HG03066 (cell line): ENCODE results near the gene PANX1.

Experiments used
- ATAC-seq: cut with Tn5 transposase; IDR thresholded peaks from one replicate; pipeline ENCODE4 v1.9.1; 2021; ENCODE audit warnings: low read depth; ENCODE audit not compliant: unreplicated experiment

The PANX1 gene

GRCh38 chr11:94128291-94128745 is 323 bp upstream of the PANX1 start:
- peak; percentile 25 for ATAC-seq

- ATAC-seq, result no peak
Observed at GRCh38 chr11:94129512-94130297, 1.1 kb downstream of the PANX1 start.

- ATAC-seq, result no peak
Observed at GRCh38 chr11:94130298-94131046, 1.8 kb downstream of the PANX1 start.

- no peak for ATAC-seq
Observed at GRCh38 chr11:94131047-94131717, 2.5 kb downstream of the PANX1 start.

GRCh38 chr11:94131718-94132115 is 3.1 kb downstream of the PANX1 start:
- no peak for ATAC-seq

GRCh38 chr11:94132152-94132558 is 3.5 kb downstream of the PANX1 start:
- no peak for ATAC-seq

GRCh38 chr11:94132823-94133408 is 4.3 kb downstream of the PANX1 start:
- no peak for ATAC-seq

- ATAC-seq, result no peak
Observed at GRCh38 chr11:94133752-94134151, 5.1 kb downstream of the PANX1 start.

GRCh38 chr11:94134651-94135512 is 6.2 kb downstream of the PANX1 start:
- ATAC-seq, result no peak

- no peak for ATAC-seq
Observed at GRCh38 chr11:94139416-94139815, 10.8 kb downstream of the PANX1 start.

GRCh38 chr11:94140154-94140655 is 11.6 kb downstream of the PANX1 start:
- no peak for ATAC-seq

GRCh38 chr11:94141511-94142307 is 13.1 kb downstream of the PANX1 start:
- no peak for ATAC-seq

- no peak for ATAC-seq
Observed at GRCh38 chr11:94142308-94143281, 14.0 kb downstream of the PANX1 start.

- no peak for ATAC-seq
Observed at GRCh38 chr11:94144216-94144615, 15.6 kb downstream of the PANX1 start.

- ATAC-seq, result no peak
Observed at GRCh38 chr11:94144664-94145063, 16.0 kb downstream of the PANX1 start.

- no peak for ATAC-seq
Observed at GRCh38 chr11:94145431-94145830, 16.8 kb downstream of the PANX1 start.

GRCh38 chr11:94145916-94146315 is 17.3 kb downstream of the PANX1 start:
- no peak for ATAC-seq

GRCh38 chr11:94147433-94147845 is 18.8 kb downstream of the PANX1 start:
- no peak for ATAC-seq
